ENCODE data around the gene CTNNBL1.

CTNNBL1 gene

DNA sequence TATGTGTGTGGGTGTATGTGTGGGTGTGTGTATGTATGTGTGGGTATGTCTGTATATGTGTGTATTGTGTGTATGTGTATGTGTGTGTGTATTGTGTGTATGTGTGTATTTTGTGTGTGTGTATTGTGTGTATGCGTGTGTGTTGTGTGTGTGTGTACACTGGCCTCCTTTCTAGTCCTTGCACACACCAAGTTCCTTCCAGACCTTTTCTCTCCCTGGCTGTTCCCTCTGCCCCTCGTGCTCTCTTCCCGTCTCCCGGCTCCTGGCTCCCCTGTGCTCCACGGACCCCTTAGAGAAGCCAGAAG, 220.5 kb downstream of the CTNNBL1 start:
- no peak for DNase-seq (ENCODE audit: low read depth in 2 of 3, low spot score in 2 of 3)

- no peak for DNase-seq (ENCODE audit: low read depth in 2 of 3, low spot score in 2 of 3)
Observed at GRCh38 chr20:37914672-37915433, 221.0 kb downstream of the CTNNBL1 start.

DNA sequence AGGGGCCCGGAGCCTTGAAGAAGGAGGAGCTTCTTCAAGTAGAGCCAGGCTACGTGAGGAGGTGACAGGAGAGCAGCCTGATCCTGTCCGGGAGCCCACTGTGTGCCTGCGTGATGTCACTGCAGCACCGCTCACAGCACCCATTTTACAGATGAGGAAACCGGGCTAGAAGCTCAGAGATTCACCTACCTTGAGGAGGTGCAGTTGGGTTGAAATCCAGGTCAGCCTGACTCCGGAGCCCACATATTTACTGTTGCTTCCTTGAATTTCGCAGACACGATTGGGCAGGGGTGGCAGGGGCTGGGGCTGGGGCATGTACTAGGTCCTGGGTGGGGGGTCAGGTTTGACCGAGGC, 221.6 kb downstream of the CTNNBL1 start:
- DNase-seq (ENCODE audit: low read depth in 2 of 3, low spot score in 2 of 3): no peak

GRCh38 chr20:37915800-37916570, 222.2 kb downstream of the CTNNBL1 start:
- no peak for DNase-seq (ENCODE audit: low read depth in 2 of 3, low spot score in 2 of 3)

- no peak for DNase-seq (ENCODE audit: low read depth in 2 of 3, low spot score in 2 of 3)
Observed at GRCh38 chr20:37917461-37917860, 223.6 kb downstream of the CTNNBL1 start.

DNA sequence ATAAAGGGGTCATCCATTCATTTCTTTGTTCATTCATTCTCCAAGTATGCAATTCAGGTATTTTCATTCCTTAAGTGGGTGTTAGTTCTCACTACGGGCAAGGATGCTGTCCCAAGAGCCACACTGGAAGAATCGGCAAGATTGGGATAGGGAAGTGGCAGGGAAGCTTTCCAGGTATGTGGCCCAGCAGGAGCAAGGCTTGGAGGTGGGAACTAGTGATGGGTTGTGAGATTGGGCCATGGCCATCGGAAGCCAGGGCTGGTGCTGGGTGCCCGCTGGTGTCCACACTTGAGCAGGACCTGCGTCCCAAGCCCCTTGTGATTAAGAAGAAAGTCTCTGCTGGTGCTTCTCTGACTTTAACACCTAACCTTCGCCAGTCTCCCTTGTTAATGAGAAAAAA, 224.2 kb downstream of the CTNNBL1 start:
- no peak for DNase-seq (ENCODE audit: low read depth in 2 of 3, low spot score in 2 of 3)

DNA sequence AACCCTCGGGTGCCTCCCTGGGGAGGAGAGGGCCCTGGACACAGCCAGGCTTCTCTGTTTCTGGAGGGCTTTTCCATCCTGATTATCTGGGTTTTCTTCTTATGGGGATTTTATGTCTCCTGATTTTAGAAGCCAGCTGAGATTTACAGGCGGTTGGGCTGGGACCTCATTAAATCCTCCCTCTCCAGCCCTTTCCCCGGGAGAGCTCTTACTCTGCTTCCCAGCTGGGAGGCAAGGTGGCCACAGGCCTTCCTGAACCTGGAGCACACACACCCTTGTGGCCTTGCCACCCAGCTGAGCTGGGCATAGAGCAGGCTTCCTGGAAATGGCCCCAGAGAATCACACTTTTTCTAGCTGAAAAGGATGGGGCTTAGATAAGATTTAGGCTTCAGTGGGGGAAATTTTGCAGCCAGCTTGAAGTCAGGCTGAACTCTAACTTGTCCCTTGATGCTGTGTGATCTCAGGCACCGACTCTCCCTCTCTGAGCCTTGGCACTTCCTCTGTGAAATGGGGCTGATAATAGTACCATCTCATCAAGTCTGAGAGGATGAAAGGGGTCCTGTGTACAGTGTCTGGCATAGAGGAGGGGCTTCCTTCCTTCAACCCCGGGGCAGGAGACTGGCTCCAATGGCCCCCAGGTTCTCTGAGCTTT, 225.7 kb downstream of the CTNNBL1 start:
- DNase-seq (ENCODE audit: low read depth in 2 of 3, low spot score in 2 of 3): no peak

- no peak for DNase-seq (ENCODE audit: low read depth in 2 of 3, low spot score in 2 of 3)
Observed at GRCh38 chr20:37920270-37920669, 226.4 kb downstream of the CTNNBL1 start.

GRCh38 chr20:37920679-37921322, 227.0 kb downstream of the CTNNBL1 start:
- no peak for DNase-seq (ENCODE audit: low read depth in 2 of 3, low spot score in 2 of 3)

DNA sequence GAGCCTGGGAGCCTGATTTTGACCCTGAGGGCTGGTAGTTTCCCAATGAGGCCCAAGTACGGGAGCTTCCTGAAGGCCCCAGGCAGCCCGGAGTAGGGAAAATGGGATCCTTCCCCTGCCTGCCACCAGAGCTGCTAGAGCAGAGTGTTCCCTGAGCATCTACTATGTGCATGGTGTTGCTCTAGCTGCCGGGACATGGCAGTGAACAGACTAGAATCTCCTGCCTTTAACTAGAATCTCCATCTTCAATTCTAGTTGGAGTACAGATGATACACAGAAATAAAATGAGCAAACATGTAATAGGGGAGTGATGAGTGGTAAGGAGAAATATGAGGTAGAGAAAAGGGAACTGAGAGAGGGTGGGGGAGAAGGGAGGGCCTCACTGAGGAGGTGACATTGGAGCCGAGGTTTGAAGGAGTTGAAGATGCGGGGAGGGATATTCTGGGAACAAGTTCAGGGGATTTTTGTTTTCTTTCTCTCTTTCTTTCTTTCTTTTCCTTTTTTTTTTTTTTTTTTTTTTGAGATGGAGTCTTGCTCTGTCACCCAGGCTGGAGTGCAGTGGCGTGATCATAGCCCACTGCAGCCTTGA, 227.6 kb downstream of the CTNNBL1 start:
- DNase-seq (ENCODE audit: low read depth in 2 of 3, low spot score in 2 of 3): no peak
